ENCODE data around the gene QDPR.

DNA sequence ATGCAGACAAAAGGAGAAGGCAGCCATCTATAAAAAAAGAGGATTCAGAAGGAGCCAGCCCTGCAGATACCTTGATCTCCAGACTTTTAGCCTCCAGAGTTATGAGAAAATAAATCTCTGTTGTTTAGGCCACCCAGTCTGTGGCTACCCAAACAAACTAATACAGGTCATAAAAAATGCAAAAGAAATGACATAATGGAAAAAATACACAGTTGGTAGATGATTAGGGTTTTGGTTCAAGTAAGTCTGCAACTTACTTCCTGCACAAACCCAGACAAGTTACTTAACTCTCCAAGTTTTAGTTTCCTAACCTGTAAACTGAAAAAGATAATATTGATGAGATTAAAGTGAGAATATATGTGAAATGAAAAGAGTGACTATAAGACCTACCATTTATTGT is 11.3 kb downstream of the QDPR start:
- TF ChIP-seq, protein P1, sequence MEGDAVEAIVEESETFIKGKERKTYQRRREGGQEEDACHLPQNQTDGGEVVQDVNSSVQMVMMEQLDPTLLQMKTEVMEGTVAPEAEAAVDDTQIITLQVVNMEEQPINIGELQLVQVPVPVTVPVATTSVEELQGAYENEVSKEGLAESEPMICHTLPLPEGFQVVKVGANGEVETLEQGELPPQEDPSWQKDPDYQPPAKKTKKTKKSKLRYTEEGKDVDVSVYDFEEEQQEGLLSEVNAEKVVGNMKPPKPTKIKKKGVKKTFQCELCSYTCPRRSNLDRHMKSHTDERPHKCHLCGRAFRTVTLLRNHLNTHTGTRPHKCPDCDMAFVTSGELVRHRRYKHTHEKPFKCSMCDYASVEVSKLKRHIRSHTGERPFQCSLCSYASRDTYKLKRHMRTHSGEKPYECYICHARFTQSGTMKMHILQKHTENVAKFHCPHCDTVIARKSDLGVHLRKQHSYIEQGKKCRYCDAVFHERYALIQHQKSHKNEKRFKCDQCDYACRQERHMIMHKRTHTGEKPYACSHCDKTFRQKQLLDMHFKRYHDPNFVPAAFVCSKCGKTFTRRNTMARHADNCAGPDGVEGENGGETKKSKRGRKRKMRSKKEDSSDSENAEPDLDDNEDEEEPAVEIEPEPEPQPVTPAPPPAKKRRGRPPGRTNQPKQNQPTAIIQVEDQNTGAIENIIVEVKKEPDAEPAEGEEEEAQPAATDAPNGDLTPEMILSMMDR (IDR thresholded peaks at IDR 0.05; ENCODE audit: insufficient read depth, low read length, poor library complexity, severe bottlenecking), result no peak
- TF ChIP-seq EZH2phosphoT487 (conservative IDR thresholded peaks at IDR 0.05; ENCODE audit: low read length), result no peak
